ENCODE measurements around the gene RALGAPB. TPM values are rescaled to one million over a fixed set of nuclear protein-coding genes. Genes with fewer than 3 reads are reported as not detected.

The RALGAPB gene
- total and polyA plus RNA-seq, 2 experiments from 2014 or later = 10.2 to 40.4 TPM

DNA sequence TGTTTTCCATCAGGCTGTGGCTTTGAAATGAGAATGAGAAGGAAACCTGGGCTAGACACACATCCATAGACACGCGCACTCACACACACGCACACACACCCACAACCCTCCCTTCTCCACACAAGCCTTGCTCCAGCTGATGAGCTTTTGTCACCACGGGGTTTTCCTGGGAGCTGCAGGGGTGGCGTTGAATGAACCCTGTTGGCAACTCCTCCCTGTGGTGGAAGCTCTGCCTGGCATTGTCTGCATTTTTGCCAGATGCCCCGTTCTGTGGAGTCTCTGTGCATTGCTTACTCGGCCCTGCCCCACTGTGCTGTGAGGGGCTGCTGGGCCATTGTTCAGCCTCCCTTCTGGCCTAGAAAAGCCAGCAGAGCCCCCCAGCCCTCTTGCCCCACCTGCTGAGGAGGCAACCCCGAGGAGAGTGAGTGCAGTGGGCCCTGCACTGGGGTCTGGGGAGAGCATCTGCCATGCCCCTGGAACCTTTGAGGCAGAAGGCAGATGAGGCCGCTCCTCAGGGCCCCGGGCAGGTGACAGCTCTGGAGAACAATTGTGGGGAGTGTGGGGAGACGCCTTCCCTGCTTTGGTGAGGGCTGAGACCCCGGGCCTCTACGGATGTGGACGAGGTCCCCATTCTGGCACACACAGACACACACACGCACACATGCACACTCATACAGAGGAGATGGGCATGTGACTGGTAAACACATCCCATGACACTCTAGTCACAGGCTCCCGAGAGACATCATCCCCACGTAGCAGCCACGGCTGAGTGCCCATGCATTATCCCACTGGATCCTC is 118.2 kb downstream of the RALGAPB start:
- no peaks in the 10 kb centered on the region for H3K9me3 Mint-ChIP-seq
- Histone ChIP-seq H3K4me3 (no peak overlapping the region), H3K4me1 (ENCODE audit: insufficient read depth) (no peaks in the 10 kb centered on the region), H3K79me2 (replicated peaks; ENCODE audit: insufficient read depth) (no peaks in the 10 kb centered on the region), H3K9me2 (ENCODE audit: insufficient read depth) (no peaks in the 10 kb centered on the region), H3F3A (replicated peaks; ENCODE audit: low read depth) (no peaks in the 10 kb centered on the region), H3K36me3 (ENCODE audit: insufficient read depth) (no peaks in the 10 kb centered on the region), H4K20me1 (replicated peaks; ENCODE audit: insufficient read depth) (no peaks in the 10 kb centered on the region), H3K27ac (ENCODE audit: low read depth) (no peak overlapping the region), H2AFZ (peak overlapping the region; percentile 38; the same call in 1 of the 2 replicates), H3K4me2 (no peak overlapping the region), H3K27me3 (ENCODE audit: insufficient read depth) (no peaks in the 10 kb centered on the region)
- DNase-seq (ENCODE audit: low spot score) = peak; percentile 48
- no peak overlapping the region for H3K27ac Mint-ChIP-seq
- ATAC-seq = peak; percentile 89
- H3K27me3 Mint-ChIP-seq (ENCODE audit: insufficient read depth, low read depth, poor library complexity) = no peaks in the 10 kb centered on the region
- no peaks in the 10 kb centered on the region; the same call in 1 of the 3 replicates for H3K4me1 Mint-ChIP-seq
- TF ChIP-seq ZNF331 (CRISPR knock-in tag; IDR thresholded peaks at IDR 0.05; ENCODE audit: low read depth) (no peak), EZH2 (IDR thresholded peaks at IDR 0.05; ENCODE audit: low read depth, unreplicated experiment) (no peak)
- H3K36me3 Mint-ChIP-seq (ENCODE audit: low read depth) = no peaks in the 10 kb centered on the region
- H3K4me3 Mint-ChIP-seq = no peak overlapping the region

- Histone ChIP-seq H3F3A (replicated peaks; ENCODE audit: low read depth) (no peaks in the 10 kb centered on the region), H3K79me2 (replicated peaks; ENCODE audit: insufficient read depth) (no peaks in the 10 kb centered on the region), H3K27ac (ENCODE audit: low read depth) (no peak overlapping the region), H3K4me3 (no peak overlapping the region), H3K4me2 (no peak overlapping the region), H2AFZ (peak overlapping the region; percentile 72), H3K36me3 (ENCODE audit: insufficient read depth) (no peaks in the 10 kb centered on the region), H3K9me2 (ENCODE audit: insufficient read depth) (no peaks in the 10 kb centered on the region), H3K27me3 (ENCODE audit: insufficient read depth) (no peaks in the 10 kb centered on the region), H3K4me1 (ENCODE audit: insufficient read depth) (no peaks in the 10 kb centered on the region), H4K20me1 (replicated peaks; ENCODE audit: insufficient read depth) (no peaks in the 10 kb centered on the region)
- no peak overlapping the region for H3K4me3 Mint-ChIP-seq
- no peaks in the 10 kb centered on the region; the same call in 2 of the 3 replicates for H3K9me3 Mint-ChIP-seq
- ATAC-seq = no peak
- H3K27me3 Mint-ChIP-seq (ENCODE audit: insufficient read depth, low read depth, poor library complexity) = no peaks in the 10 kb centered on the region
- no peak overlapping the region; the same call in 1 of the 2 replicates for H3K27ac Mint-ChIP-seq
- no peaks in the 10 kb centered on the region; the same call in 1 of the 3 replicates for H3K4me1 Mint-ChIP-seq
- no peaks in the 10 kb centered on the region for H3K36me3 Mint-ChIP-seq (ENCODE audit: low read depth)
- no peak for DNase-seq (ENCODE audit: low spot score)
- no peak for TF ChIP-seq EZH2phosphoT487 (IDR thresholded peaks at IDR 0.05; ENCODE audit: unreplicated experiment)
- TF ChIP-seq ETS1 (IDR thresholded peaks at IDR 0.05) = no peak
- no peak for TF ChIP-seq EZH2 (IDR thresholded peaks at IDR 0.05; ENCODE audit: low read depth, unreplicated experiment)
- no peak for TF ChIP-seq REST (IDR thresholded peaks at IDR 0.05; ENCODE audit: unreplicated experiment)
- no peak for TF ChIP-seq ZNF114 (CRISPR knock-in tag; IDR thresholded peaks at IDR 0.05)
- no peak for TF ChIP-seq NANOG (IDR thresholded peaks at IDR 0.05; ENCODE audit: borderline replicate concordance)
- no peak for TF ChIP-seq CREB1 (CRISPR knock-in tag; IDR thresholded peaks at IDR 0.05; ENCODE audit: low read depth)
- no peak for TF ChIP-seq JUNB (IDR thresholded peaks at IDR 0.05; ENCODE audit: unreplicated experiment)
- TF ChIP-seq ZNF331 (CRISPR knock-in tag; IDR thresholded peaks at IDR 0.05; ENCODE audit: low read depth) = no peak
- TF ChIP-seq CTCF (conservative IDR thresholded peaks at IDR 0.05; ENCODE audit: low read depth in 2 of 2) = no peak
Observed at GRCh38 chr20:38591474-38592410, 119.1 kb downstream of the RALGAPB start.

All from GM23338 (cell line).